Uterus (tissue), 4 donors: Measurements from ENCODE around the gene G3BP2. TPM values are rescaled to one million over a fixed set of nuclear protein-coding genes. Genes with fewer than 3 reads are reported as not detected.
"Not testable (repeated sequence)": the region's sequence is repeated elsewhere in the genome, so short reads cannot be mapped to it uniquely, and the experiment has no call there.

Source experiments
- DNase-seq, 2 donors: peaks; one replicate each; pipeline ENCODE4 v3.0.0-alpha.2; 2019 to 2020
- H3K27ac ChIP-seq, 2 donors: fragments of 200-600 bp; sonication (generic); 1 replicate in 1 of 2; 2 replicates in 1 of 2; pipeline ENCODE4 v1.5.1; 2016 to 2018
- H3K27me3 ChIP-seq, 2 donors: fragments of 200-600 bp; sonication (generic); one replicate each; pipeline ENCODE4 v1.5.1; 2018 to 2019; ENCODE audit warnings: control low read depth in 1 of 2
- H3K36me3 ChIP-seq, 2 donors: fragments of 200-600 bp; sonication (generic); one replicate each; pipeline ENCODE4 v1.5.1; 2019; ENCODE audit warnings: control low read depth in 1 of 2
- H3K4me1 ChIP-seq, 2 donors: fragments of 200-600 bp; sonication (generic); one replicate each; pipeline ENCODE4 v1.5.1; 2018 to 2019; ENCODE audit warnings: control low read depth in 1 of 2
- H3K4me3 ChIP-seq, 2 donors: fragments of 200-600 bp; sonication (generic); 1 replicate in 1 of 2; 2 replicates in 1 of 2; pipeline ENCODE4 v1.5.1; 2018 to 2019; ENCODE audit warnings: mild to moderate bottlenecking in 1 of 2
- H3K9me3 ChIP-seq, 2 donors: fragments of 200-600 bp; sonication (generic); one replicate each; pipeline ENCODE4 v1.5.1; 2019; ENCODE audit warnings: control low read depth in 1 of 2
- CTCF ChIP-seq, 4 experiments: fragments of 200-600 bp in 2 of 4; fragments of 450-650 bp in 2 of 4; sonication (generic) in 2 of 4; IDR thresholded peaks; one replicate each; pipeline ENCODE4 v1.5.1; 2016 to 2019; ENCODE audit warnings: antibody characterized with exemption in 4 of 4, mild to moderate bottlenecking in 2 of 4, moderate library complexity in 1 of 4
- POLR2A ChIP-seq, 2 donors: fragments of 450-650 bp; IDR thresholded peaks; one replicate each; pipeline ENCODE4 v1.6.1; 2016; ENCODE audit warnings: antibody characterized with exemption in 2 of 2, mild to moderate bottlenecking in 1 of 2, moderate library complexity in 1 of 2
- intact Hi-C: fragments of 100-400 bp; cut with DNase I; formaldehyde crosslinking; loops from one replicate; pipeline ENCODE4 v1.15.1; 2023; ENCODE audit warnings: low total_unique reads
- total RNA-seq, 4 donors: library from RNA; depleted of rRNA in 3 of 4; stranded (reverse); fragments of >200 nt in 3 of 4; gene quantifications; one replicate each; pipeline versions ENCODE4 v1.1.0 to v1.2.4, GENCODE V29; 2014 to 2023
- donor health status: DM: yes; HTN: yes; CAD: no.

The G3BP2 gene
- total RNA-seq, 4 donors from 2014 or later, result 43.2 to 215 (median 74.1) TPM

DNA sequence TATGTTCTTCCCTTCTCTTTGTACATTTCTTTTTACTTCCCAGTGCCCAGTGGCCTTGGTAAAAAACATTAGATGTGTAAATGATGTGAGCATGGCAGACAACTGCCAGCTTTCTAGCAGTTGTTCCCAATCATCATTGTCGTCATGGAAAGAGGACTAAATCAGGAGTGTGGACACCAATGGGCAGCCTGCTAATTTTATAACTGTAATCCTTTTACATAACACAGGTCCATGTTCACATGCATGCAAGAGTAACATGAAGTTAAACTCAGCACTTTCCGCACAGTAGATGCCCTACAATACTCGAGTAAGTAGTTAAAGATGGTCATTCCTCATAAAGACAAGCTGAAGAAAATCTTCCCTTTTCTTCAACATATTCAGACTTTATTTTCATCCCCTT lies 23.4 kb upstream of the G3BP2 start:
- no peaks in the 10 kb centered on the region for H3K4me1 ChIP-seq
- no peak overlapping the region for H3K27ac ChIP-seq
- DNase-seq, result no peak
- no peak overlapping the region for H3K4me3 ChIP-seq
- H3K36me3 ChIP-seq, result no peaks in the 10 kb centered on the region
- no peaks in the 10 kb centered on the region for H3K9me3 ChIP-seq
- TF ChIP-seq CTCF (IDR thresholded peaks at IDR 0.05) (no peak), POLR2A (IDR thresholded peaks at IDR 0.05) (no peak)
- no peaks in the 10 kb centered on the region for H3K27me3 ChIP-seq
- intact Hi-C loops, result no loop called here

DNA sequence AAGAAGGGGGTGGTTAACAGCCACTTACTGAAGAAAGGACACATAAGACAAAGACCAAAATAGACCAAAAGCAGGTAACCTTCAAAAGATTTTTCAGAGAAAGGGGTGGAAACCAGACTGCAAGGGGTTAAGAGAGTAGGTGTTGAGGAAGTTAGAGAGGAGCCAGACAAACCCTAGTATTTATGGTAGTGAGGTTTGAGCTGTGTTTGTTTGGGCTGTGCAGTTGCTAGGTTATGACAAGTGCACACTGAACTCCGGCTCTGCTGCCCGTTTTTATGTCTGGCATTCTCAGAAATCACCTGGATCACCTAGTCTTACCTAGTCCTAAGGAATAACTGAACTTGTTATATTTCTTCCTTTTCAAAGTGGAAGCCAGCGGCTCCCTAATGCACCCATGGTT lies 22.9 kb upstream of the G3BP2 start:
- Histone ChIP-seq H3K4me1 (no peaks in the 10 kb centered on the region), H3K27ac (no peak overlapping the region), H3K36me3 (no peaks in the 10 kb centered on the region), H3K4me3 (no peak overlapping the region), H3K9me3 (no peaks in the 10 kb centered on the region), H3K27me3 (no peaks in the 10 kb centered on the region)
- intact Hi-C loops, result no loop called here
- no peak for TF ChIP-seq POLR2A (IDR thresholded peaks at IDR 0.05)
- no peak for TF ChIP-seq CTCF (IDR thresholded peaks at IDR 0.05)
- DNase-seq, result no peak

DNA sequence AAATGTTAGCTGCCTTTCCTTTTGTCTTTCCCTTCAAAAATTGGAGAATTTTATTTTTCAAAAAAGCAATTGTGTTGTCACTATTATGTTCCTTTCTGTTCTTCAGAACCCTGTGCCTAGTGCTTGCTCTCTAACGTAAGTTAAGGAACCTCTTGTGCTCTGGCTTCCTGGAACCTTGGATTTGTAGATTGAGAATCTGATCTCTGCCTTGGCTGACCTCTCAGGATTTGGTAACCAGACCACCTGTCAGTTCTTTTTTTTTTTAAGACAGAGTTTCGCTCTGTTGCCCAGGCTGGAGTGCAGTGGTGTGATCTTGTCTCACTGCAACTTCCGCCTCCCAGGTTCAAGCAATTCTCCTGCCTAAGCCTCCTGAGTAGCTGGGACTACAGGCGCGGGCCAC lies 18.9 kb upstream of the G3BP2 start:
- H3K9me3 ChIP-seq, intact Hi-C loops, DNase-seq, H3K27ac ChIP-seq, H3K4me3 ChIP-seq, H3K36me3 ChIP-seq, H3K4me1 ChIP-seq, H3K27me3 ChIP-seq: not testable (repeated sequence)

GRCh38 chr4:75687125-75687524 lies 13.9 kb upstream of the G3BP2 start:
- H3K9me3 ChIP-seq, H3K27ac ChIP-seq, H3K27me3 ChIP-seq, H3K4me1 ChIP-seq, H3K4me3 ChIP-seq, H3K36me3 ChIP-seq, DNase-seq, intact Hi-C loops: not testable (repeated sequence)

DNA sequence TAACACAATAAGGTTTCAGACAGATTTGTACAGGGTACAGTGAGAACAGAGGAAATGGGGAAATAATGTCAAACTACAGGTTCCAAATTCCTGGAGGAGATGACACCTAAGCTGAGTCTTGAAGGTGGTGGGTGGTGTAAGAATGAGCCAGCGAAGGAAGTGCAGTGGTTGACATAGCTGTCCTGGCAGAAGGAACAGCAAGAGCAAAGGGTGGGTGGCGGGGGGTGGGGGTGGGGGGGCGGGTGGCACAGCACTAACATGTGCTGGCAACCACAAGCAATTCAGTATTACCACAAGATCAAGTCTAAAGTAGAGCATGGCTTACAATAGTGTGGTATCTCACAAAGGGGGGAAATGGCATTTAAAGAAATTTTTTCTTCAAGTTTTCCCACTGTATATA lies 13.1 kb upstream of the G3BP2 start:
- Histone ChIP-seq H3K9me3 (no peaks in the 10 kb centered on the region), H3K4me1 (no peaks in the 10 kb centered on the region), H3K4me3 (no peak overlapping the region), H3K27ac (no peak overlapping the region), H3K36me3 (no peaks in the 10 kb centered on the region), H3K27me3 (no peaks in the 10 kb centered on the region)
- intact Hi-C loops, result no loop called here
- DNase-seq, result no peak
- TF ChIP-seq CTCF (IDR thresholded peaks at IDR 0.05) (no peak), POLR2A (IDR thresholded peaks at IDR 0.05) (no peak)

- Histone ChIP-seq H3K9me3 (no peaks in the 10 kb centered on the region), H3K4me3 (no peak overlapping the region), H3K36me3 (no peaks in the 10 kb centered on the region), H3K27ac (no peak overlapping the region), H3K27me3 (no peaks in the 10 kb centered on the region), H3K4me1 (no peaks in the 10 kb centered on the region)
- TF ChIP-seq POLR2A (IDR thresholded peaks at IDR 0.05) (no peak), CTCF (IDR thresholded peaks at IDR 0.05) (no peak)
- no peak for DNase-seq
- intact Hi-C loops, result no loop called here
Measured at GRCh38 chr4:75685546-75686189, 12.5 kb upstream of the G3BP2 start.
